WTC11 (cell line): ENCODE measurements around the gene AMMECR1. TPM values are rescaled to one million over a fixed set of nuclear protein-coding genes. Genes with fewer than 3 reads are reported as not detected.

ENCODE experiments used
- ATAC-seq: fragments of 200-7000 bp; cut with Tn5 transposase; 2 replicates; pipeline ENCODE4 v1.10.0; 2021; ENCODE audit warnings: mild to moderate bottlenecking, moderate library complexity
- CTCF ChIA-PET: fragments of 300-600 bp; sonication (Branson Sonifier 250); formaldehyde crosslinking; loops from one replicate; lab custom pipeline; 2021; ENCODE audit warnings: antibody characterized with exemption; lab: Charles Lee
- POLR2A ChIA-PET: fragments of 350-600 bp; sonication (Branson Sonifier 250); formaldehyde crosslinking; loops from one replicate; lab custom pipeline; 2021; ENCODE audit warnings: antibody characterized with exemption; lab: Charles Lee
- DNase-seq: peaks from one replicate; pipeline ENCODE4 v3.0.0; 2021; ENCODE audit warnings: low spot score
- H3K27ac Mint-ChIP-seq: 2 replicates; pipeline ENCODE4 v1.8.0; 2021; ENCODE audit warnings: mixed read lengths
- H3K27me3 Mint-ChIP-seq: 2 replicates; pipeline ENCODE4 v1.8.0; 2021; ENCODE audit warnings: low read depth, mild to moderate bottlenecking, moderate library complexity, mixed read lengths
- H3K36me3 Mint-ChIP-seq: 2 replicates; pipeline ENCODE4 v1.8.0; 2021; ENCODE audit warnings: mixed read lengths
- H3K4me1 Mint-ChIP-seq: 2 replicates; pipeline ENCODE4 v1.8.0; 2022; ENCODE audit warnings: mixed read lengths
- H3K4me3 Mint-ChIP-seq: 2 replicates; pipeline ENCODE4 v1.8.0; 2021; ENCODE audit warnings: mild to moderate bottlenecking, moderate library complexity, mixed read lengths
- H3K9me3 Mint-ChIP-seq: 2 replicates; pipeline ENCODE4 v1.8.0; 2021; ENCODE audit warnings: mixed read lengths
- ATF1 ChIP-seq: sonication (generic); formaldehyde crosslinking; IDR thresholded peaks from 2 replicates; pipeline ENCODE4 v1.8.1; 2023; ENCODE audit warnings: mild to moderate bottlenecking, moderate library complexity, missing genetic modification reagents
- CDX4 ChIP-seq: fragments of 250-450 bp; sonication (Bioruptor Pico); IDR thresholded peaks from 2 replicates; pipeline ENCODE4 v1.9.0; 2021; ENCODE audit warnings: moderate library complexity, mild to moderate bottlenecking, inconsistent platforms, borderline replicate concordance
- CREM ChIP-seq: sonication (generic); formaldehyde crosslinking; IDR thresholded peaks from 2 replicates; pipeline ENCODE4 v1.8.1; 2022; ENCODE audit warnings: mild to moderate bottlenecking, missing genetic modification reagents, moderate library complexity
- CTCF ChIP-seq: fragments of 200-600 bp; IDR thresholded peaks from 2 replicates; pipeline ENCODE4 v1.8.0; 2022; ENCODE audit warnings: antibody characterized with exemption
- E2F1 ChIP-seq: sonication (generic); formaldehyde crosslinking; IDR thresholded peaks from 2 replicates; pipeline ENCODE4 v1.8.0; 2022; ENCODE audit warnings: mild to moderate bottlenecking, missing genetic modification reagents
- E2F4 ChIP-seq: sonication (generic); formaldehyde crosslinking; IDR thresholded peaks from 2 replicates; pipeline ENCODE4 v1.8.1; 2022; ENCODE audit warnings: low read depth, mild to moderate bottlenecking, moderate library complexity, missing genetic modification reagents, borderline replicate concordance
- ELF4 ChIP-seq: sonication (generic); formaldehyde crosslinking; IDR thresholded peaks from 2 replicates; pipeline ENCODE4 v1.8.1; 2022; ENCODE audit warnings: low read depth, mild to moderate bottlenecking, moderate library complexity, missing genetic modification reagents
- FOXK1 ChIP-seq: sonication (generic); formaldehyde crosslinking; IDR thresholded peaks from 2 replicates; pipeline ENCODE4 v1.8.0; 2022; ENCODE audit warnings: mild to moderate bottlenecking, moderate library complexity, missing genetic modification reagents
- HMGA2 ChIP-seq: fragments of 250-450 bp; sonication (Bioruptor Pico); IDR thresholded peaks from 2 replicates; pipeline ENCODE4 v1.4.0; 2021; ENCODE audit warnings: mild to moderate bottlenecking, moderate library complexity
- IRF1 ChIP-seq: sonication (generic); formaldehyde crosslinking; IDR thresholded peaks from 2 replicates; pipeline ENCODE4 v1.8.0; 2023; ENCODE audit warnings: missing genetic modification reagents
- IRF2 ChIP-seq: sonication (generic); formaldehyde crosslinking; IDR thresholded peaks from 2 replicates; pipeline ENCODE4 v1.8.0; 2022; ENCODE audit warnings: low read depth, missing genetic modification reagents, borderline replicate concordance
- JUN ChIP-seq: sonication (generic); formaldehyde crosslinking; IDR thresholded peaks from 2 replicates; pipeline ENCODE4 v1.8.0; 2023; ENCODE audit warnings: mild to moderate bottlenecking, missing genetic modification reagents
- MYBL2 ChIP-seq: sonication (generic); formaldehyde crosslinking; IDR thresholded peaks from 2 replicates; pipeline ENCODE4 v1.8.1; 2023; ENCODE audit warnings: mild to moderate bottlenecking, moderate library complexity, missing genetic modification reagents
- NR1H2 ChIP-seq: sonication (generic); formaldehyde crosslinking; IDR thresholded peaks from 2 replicates; pipeline ENCODE4 v1.9.0; 2021; ENCODE audit warnings: mild to moderate bottlenecking, moderate library complexity, missing genetic modification reagents
- NR2C2 ChIP-seq: sonication (generic); formaldehyde crosslinking; IDR thresholded peaks from 2 replicates; pipeline ENCODE4 v1.8.0; 2022; ENCODE audit warnings: mild to moderate bottlenecking, missing genetic modification reagents
- PRDM15 ChIP-seq: sonication (generic); formaldehyde crosslinking; IDR thresholded peaks from 2 replicates; pipeline ENCODE4 v1.8.0; 2022; ENCODE audit warnings: missing genetic modification reagents
- PRRX2 ChIP-seq: fragments of 250-450 bp; sonication (Bioruptor Pico); IDR thresholded peaks from 2 replicates; pipeline ENCODE4 v1.8.0; 2021; ENCODE audit warnings: mild to moderate bottlenecking
- RELA ChIP-seq: sonication (generic); formaldehyde crosslinking; IDR thresholded peaks from 2 replicates; pipeline ENCODE4 v1.8.1; 2022; ENCODE audit warnings: missing genetic modification reagents, mild to moderate bottlenecking, borderline replicate concordance
- TEAD1 ChIP-seq: sonication (generic); formaldehyde crosslinking; IDR thresholded peaks from 2 replicates; pipeline ENCODE4 v1.8.0; 2022; ENCODE audit warnings: mild to moderate bottlenecking, missing genetic modification reagents
- TEAD4 ChIP-seq: sonication (generic); formaldehyde crosslinking; IDR thresholded peaks from 2 replicates; pipeline ENCODE4 v1.8.0; 2022; ENCODE audit warnings: mild to moderate bottlenecking, missing genetic modification reagents
- USF2 ChIP-seq: sonication (generic); formaldehyde crosslinking; IDR thresholded peaks from 2 replicates; pipeline ENCODE4 v1.8.1; 2023; ENCODE audit warnings: mild to moderate bottlenecking, missing genetic modification reagents, moderate library complexity
- ZNF138 ChIP-seq: sonication (generic); formaldehyde crosslinking; conservative IDR thresholded peaks from 2 replicates; pipeline ENCODE4 v1.8.1; 2022; ENCODE audit warnings: mild to moderate bottlenecking, moderate library complexity, missing genetic modification reagents
- ZNF219 ChIP-seq: sonication (generic); formaldehyde crosslinking; IDR thresholded peaks from 2 replicates; pipeline ENCODE4 v1.8.0; 2023; ENCODE audit warnings: missing genetic modification reagents, mild to moderate bottlenecking, borderline replicate concordance
- ZNF263 ChIP-seq: sonication (generic); formaldehyde crosslinking; IDR thresholded peaks from 2 replicates; pipeline ENCODE4 v1.8.1; 2022; ENCODE audit warnings: low read depth, mild to moderate bottlenecking, moderate library complexity, missing genetic modification reagents
- total RNA-seq: library from RNA; stranded (reverse); gene quantifications from 3 replicates; pipeline ENCODE4 v1.2.3, GENCODE V29; 2021

The AMMECR1 gene
- total RNA-seq, 1 experiment from 2014 or later, result 18.1 TPM

- DNase-seq, result peak; percentile 66
- H3K27me3 Mint-ChIP-seq, result no peaks in the 10 kb centered on the region
- TF ChIP-seq ZNF138 (CRISPR knock-in tag) (no peak), CTCF (peak; percentile 63), ELF4 (CRISPR knock-in tag) (no peak), PRDM15 (CRISPR knock-in tag) (no peak), IRF1 (CRISPR knock-in tag) (no peak), USF2 (CRISPR knock-in tag) (no peak), HMGA2 (no peak)
- TF ChIP-seq, all 79 proteins: peak for 1
- Mint-ChIP-seq H3K4me3 (no peak overlapping the region), H3K36me3 (no peaks in the 10 kb centered on the region), H3K4me1 (no peaks in the 10 kb centered on the region), H3K27ac (no peak overlapping the region), H3K9me3 (no peaks in the 10 kb centered on the region)
- CTCF ChIA-PET, result interaction anchor here (0.6 to 1.7 kb wide), 22 partner anchors 9 to 679 kb away, joined by 3 to 26 read pairs (median 3); no protein-coding TSS in a partner anchor
- POLR2A ChIA-PET, result interaction anchor here (0.7 kb wide), 1 partner anchor 755 kb away, joined by 3 read pairs; no protein-coding TSS in a partner anchor
- peak; percentile 91 for ATAC-seq
Observed at GRCh38 chrX:110167952-110168451, 149.9 kb downstream of the AMMECR1 start.

- ATAC-seq (no peak), DNase-seq (no peak)
- ChIA-PET POLR2A (no interaction called here), CTCF (interaction anchor here (1.1 kb wide), 1 partner anchor 255 kb away, joined by 3 read pairs; no protein-coding TSS in a partner anchor)
- Mint-ChIP-seq H3K36me3 (no peaks in the 10 kb centered on the region), H3K27ac (no peak overlapping the region), H3K4me1 (0 out of 2 replicates have a peak, but pooled peaks cover 6% of the 10 kb centered on the region), H3K4me3 (no peak overlapping the region), H3K9me3 (no peaks in the 10 kb centered on the region)
- TF ChIP-seq MYBL2 (CRISPR knock-in tag) (no peak), ZNF138 (CRISPR knock-in tag) (no peak), TEAD1 (CRISPR knock-in tag) (no peak), ELF4 (CRISPR knock-in tag) (no peak), TEAD4 (no peak), RELA (no peak), CDX4 (CRISPR knock-in tag) (no peak), IRF2 (no peak), NR1H2 (CRISPR knock-in tag) (no peak), JUN (no peak), ZNF219 (no peak), FOXK1 (CRISPR knock-in tag) (no peak), ZNF263 (CRISPR knock-in tag) (no peak), E2F1 (CRISPR knock-in tag) (no peak), ATF1 (CRISPR knock-in tag) (no peak), PRRX2 (no peak), E2F4 (CRISPR knock-in tag) (no peak), CREM (no peak), NR2C2 (CRISPR knock-in tag) (no peak)
- TF ChIP-seq, all 79 proteins: peak for 0
- H3K27me3 Mint-ChIP-seq, result no peaks in the 10 kb centered on the region
Observed at GRCh38 chrX:110163488-110163887, 154.4 kb downstream of the AMMECR1 start.
